PC-9 (cell line): ENCODE results near the gene RAG1. TPM values are rescaled to one million over a fixed set of nuclear protein-coding genes. Genes with fewer than 3 reads are reported as not detected.

Experiments used
- BruUV-seq: library from RNA; stranded (reverse); fragments of 400-500 nt; replicated peaks from 2 replicates; lab custom pipeline; 2021; lab: Mats Ljungman, UMichigan
- CTCF ChIA-PET: fragments of 300-600 bp; sonication (Branson Sonifier 250); formaldehyde crosslinking; loops from one replicate; lab custom pipeline; 2022; ENCODE audit warnings: antibody characterized with exemption; lab: Charles Lee
- POLR2A ChIA-PET: fragments of 300-600 bp; sonication (Branson Sonifier 250); formaldehyde crosslinking; loops from one replicate; lab custom pipeline; 2022; ENCODE audit warnings: antibody characterized with exemption; ENCODE audit not compliant: unreplicated experiment; lab: Charles Lee
- DNase-seq, 2 experiments: peaks; one replicate each; pipeline versions ENCODE4 v3.0.0 to v3.0.0-alpha.2; 2015 to 2022; ENCODE audit warnings: mixed read lengths in 1 of 2
- H2AFZ ChIP-seq: fragments of 200-600 bp; sonication (generic); 2 replicates; pipeline ENCODE4 v1.8.1; 2017; ENCODE audit warnings: antibody characterized with exemption
- H3F3A ChIP-seq: fragments of 200-600 bp; sonication (generic); 2 replicates; pipeline ENCODE4 v1.8.1; 2017; ENCODE audit warnings: antibody characterized with exemption, mild to moderate bottlenecking, low read depth; ENCODE audit not compliant: insufficient read depth
- H3K27ac ChIP-seq: fragments of 200-600 bp; sonication (generic); 2 replicates; pipeline ENCODE4 v1.6.1; 2016; ENCODE audit warnings: mixed run types
- H3K27me3 ChIP-seq: fragments of 200-600 bp; sonication (generic); 2 replicates; pipeline ENCODE4 v1.6.1; 2016; ENCODE audit warnings: low read depth, mixed run types; ENCODE audit not compliant: insufficient read depth
- H3K36me3 ChIP-seq: fragments of 200-600 bp; sonication (generic); 2 replicates; pipeline ENCODE4 v1.6.1; 2016; ENCODE audit warnings: low read depth, mixed run types
- H3K4me1 ChIP-seq: fragments of 200-600 bp; sonication (generic); replicated peaks from 2 replicates; pipeline ENCODE4 v1.6.1; 2016; ENCODE audit warnings: mixed run types; ENCODE audit not compliant: insufficient read depth
- H3K4me2 ChIP-seq: fragments of 200-600 bp; sonication (generic); 2 replicates; pipeline ENCODE4 v1.6.1; 2017; ENCODE audit warnings: mixed run types
- H3K4me3 ChIP-seq: fragments of 200-600 bp; sonication (generic); 2 replicates; pipeline ENCODE4 v1.6.1; 2016; ENCODE audit warnings: mixed run types
- H3K79me2 ChIP-seq: fragments of 200-600 bp; sonication (generic); 2 replicates; pipeline ENCODE4 v1.6.1; 2017; ENCODE audit warnings: low read depth, mixed run types
- H3K9me2 ChIP-seq: fragments of 200-600 bp; sonication (generic); 2 replicates; pipeline ENCODE4 v1.8.1; 2017; ENCODE audit warnings: mild to moderate bottlenecking; ENCODE audit not compliant: insufficient read depth
- H3K9me3 ChIP-seq: fragments of 200-600 bp; sonication (generic); 2 replicates; pipeline ENCODE4 v1.8.1; 2016; ENCODE audit warnings: low read depth; ENCODE audit not compliant: insufficient read depth
- H4K20me1 ChIP-seq: fragments of 200-600 bp; sonication (generic); 2 replicates; pipeline ENCODE4 v1.8.1; 2017; ENCODE audit not compliant: insufficient read depth
- CTCF ChIP-seq: fragments of 200-600 bp; sonication (generic); conservative IDR thresholded peaks from 2 replicates; pipeline ENCODE4 v1.6.1; 2017; ENCODE audit warnings: mixed run types, antibody characterized with exemption, mild to moderate bottlenecking, moderate library complexity
- EZH2 ChIP-seq: fragments of 200-600 bp; sonication (generic); IDR thresholded peaks from 2 replicates; pipeline ENCODE4 v1.8.0; 2017; ENCODE audit warnings: antibody characterized with exemption, low read depth
- intact Hi-C: fragments of 100-400 bp; cut with micrococcal nuclease; formaldehyde crosslinking; loops from one replicate; pipeline ENCODE4 v1.10.0; 2022; ENCODE audit not compliant: unreplicated experiment
- total RNA-seq: library from RNA; stranded (reverse); gene quantifications from 2 replicates; pipeline ENCODE4 v1.2.3, GENCODE V29; 2021

Gene RAG1
- total RNA-seq, 1 experiment from 2014 or later = 0.31 TPM

- Histone ChIP-seq H3K9me2 (no peaks in the 10 kb centered on the region), H3K4me1 (no peaks in the 10 kb centered on the region), H3K4me3 (no peak overlapping the region), H3K27ac (no peak overlapping the region), H3K79me2 (no peaks in the 10 kb centered on the region), H3K9me3 (no peaks in the 10 kb centered on the region), H3K27me3 (no peaks in the 10 kb centered on the region), H3K36me3 (no peaks in the 10 kb centered on the region), H2AFZ (no peak overlapping the region), H3K4me2 (no peak overlapping the region), H3F3A (no peaks in the 10 kb centered on the region), H4K20me1 (no peaks in the 10 kb centered on the region)
- no peak for DNase-seq
- POLR2A ChIA-PET = no interaction called here
- CTCF ChIA-PET = no interaction called here
- no TSS peak for BruUV-seq
- intact Hi-C loops = no loop called here
- TF ChIP-seq EZH2 (no peak), CTCF (no peak)
Observed at GRCh38 chr11:36618363-36619047, 50.7 kb downstream of the RAG1 start.

GRCh38 chr11:36619502-36619901 lies 51.7 kb downstream of the RAG1 start:
- no peak for TF ChIP-seq EZH2
- no peak for TF ChIP-seq CTCF
- CTCF ChIA-PET = no interaction called here
- no TSS peak for BruUV-seq
- Histone ChIP-seq H3F3A (no peaks in the 10 kb centered on the region), H3K4me3 (no peak overlapping the region), H4K20me1 (no peaks in the 10 kb centered on the region), H3K4me2 (no peak overlapping the region), H3K27me3 (no peaks in the 10 kb centered on the region), H3K9me2 (no peaks in the 10 kb centered on the region), H3K36me3 (no peaks in the 10 kb centered on the region), H3K4me1 (no peaks in the 10 kb centered on the region), H3K9me3 (no peaks in the 10 kb centered on the region), H3K27ac (no peak overlapping the region), H2AFZ (no peak overlapping the region), H3K79me2 (no peaks in the 10 kb centered on the region)
- intact Hi-C loops = no loop called here
- POLR2A ChIA-PET = no interaction called here
- no peak for DNase-seq

GRCh38 chr11:36620246-36620645 lies 52.4 kb downstream of the RAG1 start:
- H3K27ac ChIP-seq = no peak overlapping the region
- H3K9me3 ChIP-seq = no peaks in the 10 kb centered on the region
- ChIA-PET CTCF (no interaction called here), POLR2A (no interaction called here)
- no peaks in the 10 kb centered on the region for H3K27me3 ChIP-seq
- H2AFZ ChIP-seq = no peak overlapping the region
- no peaks in the 10 kb centered on the region for H4K20me1 ChIP-seq
- TF ChIP-seq EZH2 (no peak), CTCF (no peak)
- H3K79me2 ChIP-seq = no peaks in the 10 kb centered on the region
- H3K4me1 ChIP-seq = no peaks in the 10 kb centered on the region
- no peaks in the 10 kb centered on the region for H3K36me3 ChIP-seq
- no TSS peak for BruUV-seq
- H3F3A ChIP-seq = no peaks in the 10 kb centered on the region
- H3K4me3 ChIP-seq = no peak overlapping the region
- DNase-seq = no peak
- intact Hi-C loops = no loop called here
- no peaks in the 10 kb centered on the region for H3K9me2 ChIP-seq
- H3K4me2 ChIP-seq = no peak overlapping the region
